H1 (cell line): ENCODE measurements around the gene ADAM19. TPM values are rescaled to one million over a fixed set of nuclear protein-coding genes. Genes with fewer than 3 reads are reported as not detected.

ENCODE experiments used
- CTCF ChIA-PET: fragments of 300-600 bp; sonication (Branson Sonifier 250); formaldehyde crosslinking; loops from one replicate; lab custom pipeline; 2021; ENCODE audit not compliant: partially characterized antibody; lab: Charles Lee
- POLR2A ChIA-PET: fragments of 300-600 bp; sonication (Branson Sonifier 250); formaldehyde crosslinking; loops from one replicate; lab custom pipeline; 2021; ENCODE audit warnings: inconsistent platforms; ENCODE audit not compliant: partially characterized antibody; lab: Charles Lee
- DNase-seq, 2 experiments: peaks; one replicate each; pipeline versions ENCODE4 v3.0.0 to v3.0.0-alpha.2; 2010 to 2022; ENCODE audit warnings: low spot score in 2 of 2, low read depth in 1 of 2, mixed read lengths in 1 of 2
- FAIRE-seq: peaks from 2 replicates; lab custom pipeline; 2011; peaks lifted over from hg19 to GRCh38; lab: Jason Lieb, UNC
- H2AFZ ChIP-seq: 2 replicates; pipeline ENCODE4 v1.8.1; 2012; ENCODE audit warnings: low read length, inconsistent platforms
- H2AK5ac ChIP-seq: 2 replicates; pipeline ENCODE4 v1.6.1; 2013; ENCODE audit warnings: low read depth, low read length
- H2BK120ac ChIP-seq: replicated peaks from 2 replicates; pipeline ENCODE3; 2013; ENCODE audit warnings: low read depth, low read length, inconsistent platforms
- H2BK12ac ChIP-seq: 2 replicates; pipeline ENCODE4 v1.6.1; 2013; ENCODE audit warnings: low read depth, low read length
- H2BK15ac ChIP-seq: 2 replicates; pipeline ENCODE4 v1.6.1; 2013; ENCODE audit warnings: low read length
- H2BK20ac ChIP-seq: 2 replicates; pipeline ENCODE4 v1.6.1; 2013; ENCODE audit warnings: low read length
- H2BK5ac ChIP-seq: 2 replicates; pipeline ENCODE4 v1.6.1; 2013; ENCODE audit warnings: low read depth, low read length
- H3K14ac ChIP-seq: 2 replicates; pipeline ENCODE4 v1.6.1; 2013; ENCODE audit warnings: inconsistent platforms; ENCODE audit not compliant: insufficient read length
- H3K18ac ChIP-seq: 2 replicates; pipeline ENCODE4 v1.6.1; 2013; ENCODE audit warnings: low read length; ENCODE audit errors: extremely low read depth
- H3K23ac ChIP-seq: 2 replicates; pipeline ENCODE4 v1.6.1; 2013; ENCODE audit warnings: inconsistent platforms; ENCODE audit not compliant: insufficient read length
- H3K23me2 ChIP-seq: 2 replicates; pipeline ENCODE4 v1.6.1; 2013; ENCODE audit warnings: low read depth, low read length
- H3K27ac ChIP-seq: 2 replicates; pipeline ENCODE4 v1.6.1; 2011; ENCODE audit warnings: low read depth, low read length, inconsistent platforms
- H3K27me3 ChIP-seq, 4 experiments: replicated peaks in 1 of 4; 1 replicate in 1 of 4; 2 replicates in 3 of 4; pipeline versions ENCODE4 v1.6.1 to v1.8.1; 2011 to 2013; ENCODE audit warnings: low read length in 3 of 4, mild to moderate bottlenecking in 3 of 4, inconsistent platforms in 2 of 4, mixed read lengths in 2 of 4, moderate library complexity in 1 of 4; ENCODE audit not compliant: control insufficient read depth in 3 of 4, insufficient read depth in 3 of 4; ENCODE audit errors: extremely low read depth in 1 of 4
- H3K36me3 ChIP-seq, 4 experiments: 2 replicates each; pipeline versions ENCODE4 v1.6.1 to v1.8.1; 2011 to 2013; ENCODE audit warnings: mild to moderate bottlenecking in 4 of 4, low read length in 3 of 4, moderate library complexity in 2 of 4, control low read depth in 1 of 4, inconsistent platforms in 1 of 4; ENCODE audit not compliant: insufficient read depth in 4 of 4, control insufficient read depth in 2 of 4
- H3K4ac ChIP-seq: replicated peaks from 2 replicates; pipeline ENCODE3; 2013; ENCODE audit warnings: low read length, low read depth, mixed read lengths, inconsistent platforms; ENCODE audit not compliant: insufficient read length
- H3K4me1 ChIP-seq, 4 experiments: replicated peaks in 1 of 4; 1 replicate in 1 of 4; 2 replicates in 3 of 4; pipeline versions ENCODE4 v1.6.1 to v1.8.1; 2011 to 2013; ENCODE audit warnings: low read length in 3 of 4, inconsistent platforms in 2 of 4, mixed read lengths in 1 of 4; ENCODE audit not compliant: insufficient read depth in 4 of 4, control insufficient read depth in 3 of 4
- H3K4me2 ChIP-seq, 2 experiments: 2 replicates each; pipeline versions ENCODE4 v1.6.1 to v1.8.1; 2011 to 2013; ENCODE audit warnings: low read depth in 2 of 2, low read length in 2 of 2, control low read depth in 1 of 2, inconsistent platforms in 1 of 2, mild to moderate bottlenecking in 1 of 2; ENCODE audit not compliant: insufficient read depth in 1 of 2
- H3K4me3 ChIP-seq, 4 experiments: fragments of 200-600, 300-600 bp in 1 of 4; sonication (generic), shearing (Covaris generic), sonication (Bioruptor Twin) in 1 of 4; 2 replicates each; pipeline versions ENCODE4 v1.5.1 to v1.8.1; 2011 to 2016; ENCODE audit warnings: low read length in 4 of 4, low read depth in 3 of 4, control low read depth in 2 of 4, inconsistent platforms in 2 of 4, mild to moderate bottlenecking in 2 of 4, mixed read lengths in 1 of 4, moderate library complexity in 1 of 4; ENCODE audit not compliant: insufficient read depth in 2 of 4; ENCODE audit errors: extremely low read depth in 1 of 4
- H3K56ac ChIP-seq: replicated peaks from 2 replicates; pipeline ENCODE3; 2013; ENCODE audit warnings: low read depth, mild to moderate bottlenecking, mixed read lengths, low read length, inconsistent platforms; ENCODE audit not compliant: insufficient read length
- H3K79me1 ChIP-seq: 2 replicates; pipeline ENCODE4 v1.6.1; 2013; ENCODE audit warnings: low read depth, low read length, control low read depth
- H3K79me2 ChIP-seq, 2 experiments: 2 replicates each; pipeline versions ENCODE4 v1.6.1 to v1.8.1; 2012 to 2013; ENCODE audit warnings: low read length in 2 of 2, mild to moderate bottlenecking in 2 of 2, inconsistent platforms in 1 of 2; ENCODE audit not compliant: insufficient read depth in 2 of 2, control insufficient read depth in 1 of 2
- H3K9ac ChIP-seq, 4 experiments: replicated peaks in 1 of 4; 1 replicate in 1 of 4; 2 replicates in 3 of 4; pipeline versions ENCODE4 v1.6.1 to v1.8.1; 2011 to 2013; ENCODE audit warnings: low read depth in 3 of 4, low read length in 3 of 4, control low read depth in 2 of 4, mild to moderate bottlenecking in 2 of 4, moderate library complexity in 2 of 4, inconsistent platforms in 1 of 4; ENCODE audit errors: extremely low read depth in 1 of 4
- H3K9me3 ChIP-seq, 2 experiments: 2 replicates each; pipeline versions ENCODE4 v1.6.1 to v1.8.1; 2012 to 2013; ENCODE audit warnings: mild to moderate bottlenecking in 2 of 2, moderate library complexity in 2 of 2, control low read depth in 1 of 2, inconsistent platforms in 1 of 2, low read depth in 1 of 2, low read length in 1 of 2, mixed read lengths in 1 of 2; ENCODE audit not compliant: insufficient read depth in 2 of 2
- H4K20me1 ChIP-seq, 2 experiments: replicated peaks in 1 of 2; 2 replicates each; pipeline versions ENCODE3 to v1.8.1; 2011 to 2013; ENCODE audit warnings: inconsistent platforms in 2 of 2, low read length in 2 of 2, mild to moderate bottlenecking in 1 of 2; ENCODE audit not compliant: insufficient read depth in 2 of 2, control insufficient read depth in 1 of 2
- H4K5ac ChIP-seq: 2 replicates; pipeline ENCODE4 v1.6.1; 2013; ENCODE audit warnings: low read length, low read depth, mixed read lengths, inconsistent platforms; ENCODE audit not compliant: insufficient read length
- H4K8ac ChIP-seq: 2 replicates; pipeline ENCODE4 v1.8.0; 2013; ENCODE audit warnings: mild to moderate bottlenecking, moderate library complexity, low read length, inconsistent platforms; ENCODE audit not compliant: insufficient read depth; ENCODE audit errors: extremely low read depth
- H4K91ac ChIP-seq: replicated peaks from 2 replicates; pipeline ENCODE3; 2013; ENCODE audit warnings: low read length, mixed read lengths, inconsistent platforms; ENCODE audit not compliant: insufficient read length
- GABPA ChIP-seq: IDR thresholded peaks from 2 replicates; pipeline ENCODE4 v1.6.1; 2011; ENCODE audit warnings: mild to moderate bottlenecking, low read length, moderate library complexity, borderline replicate concordance; ENCODE audit not compliant: insufficient read depth
- NANOG ChIP-seq: IDR thresholded peaks from 2 replicates; pipeline ENCODE4 v1.6.1; 2011; ENCODE audit warnings: low read length, low read depth, mild to moderate bottlenecking, inconsistent platforms; ENCODE audit not compliant: insufficient read depth, poor library complexity, severe bottlenecking
- SIX5 ChIP-seq: IDR thresholded peaks from 2 replicates; pipeline ENCODE4 v1.6.1; 2011; ENCODE audit warnings: mild to moderate bottlenecking, low read depth, low read length
- WGBS, 2 experiments: shearing (Covaris generic) in 1 of 2; methylation state at CpG; one replicate each; pipeline versions ENCODE4 v1.1.6 to v1.1.7; 2013 to 2015; ENCODE audit warnings: low lambda C conversion rate in 2 of 2, mixed read lengths in 2 of 2, inconsistent platforms in 1 of 2, low coverage in 1 of 2, missing lambda C conversion rate in 1 of 2; ENCODE audit not compliant: insufficient replicate concordance in 2 of 2, insufficient coverage in 1 of 2, insufficient read length in 1 of 2; ENCODE audit errors: extremely low coverage in 1 of 2, missing lambda C conversion rate in 1 of 2; 5-methylcytosine and 5-hydroxymethylcytosine counted together
- polyA plus RNA-seq, 7 experiments: library from polyadenylated mRNA; depleted of rRNA in 3 of 7; stranded (reverse) in 5 of 7; unstranded in 2 of 7; fragments of >200 nt in 5 of 7; fragments of 200-250 nt in 2 of 7; gene quantifications; 1 replicate in 5 of 7; 2 replicates in 1 of 7; 4 replicates in 1 of 7; pipeline versions ENCODE4 v1.2.1 to v1.2.3, GENCODE V29; 2011 to 2013; ENCODE audit warnings: missing spikeins in 2 of 7, mixed read lengths in 2 of 7
- total RNA-seq: library from RNA; stranded (reverse); fragmentation: NEBNext Ultra II Directional; extraction: Animal tissue kit (Norgen Biotek cat#: 25700); gene quantifications from 2 replicates; pipeline ENCODE4 v1.2.1, GENCODE V29; 2021

The ADAM19 gene
- total and polyA plus RNA-seq, 2 of the 8 experiments (the other 6 are each of a cell fraction or from before 2014, with no cell fraction given) = 6.5 to 22.7 TPM

DNA sequence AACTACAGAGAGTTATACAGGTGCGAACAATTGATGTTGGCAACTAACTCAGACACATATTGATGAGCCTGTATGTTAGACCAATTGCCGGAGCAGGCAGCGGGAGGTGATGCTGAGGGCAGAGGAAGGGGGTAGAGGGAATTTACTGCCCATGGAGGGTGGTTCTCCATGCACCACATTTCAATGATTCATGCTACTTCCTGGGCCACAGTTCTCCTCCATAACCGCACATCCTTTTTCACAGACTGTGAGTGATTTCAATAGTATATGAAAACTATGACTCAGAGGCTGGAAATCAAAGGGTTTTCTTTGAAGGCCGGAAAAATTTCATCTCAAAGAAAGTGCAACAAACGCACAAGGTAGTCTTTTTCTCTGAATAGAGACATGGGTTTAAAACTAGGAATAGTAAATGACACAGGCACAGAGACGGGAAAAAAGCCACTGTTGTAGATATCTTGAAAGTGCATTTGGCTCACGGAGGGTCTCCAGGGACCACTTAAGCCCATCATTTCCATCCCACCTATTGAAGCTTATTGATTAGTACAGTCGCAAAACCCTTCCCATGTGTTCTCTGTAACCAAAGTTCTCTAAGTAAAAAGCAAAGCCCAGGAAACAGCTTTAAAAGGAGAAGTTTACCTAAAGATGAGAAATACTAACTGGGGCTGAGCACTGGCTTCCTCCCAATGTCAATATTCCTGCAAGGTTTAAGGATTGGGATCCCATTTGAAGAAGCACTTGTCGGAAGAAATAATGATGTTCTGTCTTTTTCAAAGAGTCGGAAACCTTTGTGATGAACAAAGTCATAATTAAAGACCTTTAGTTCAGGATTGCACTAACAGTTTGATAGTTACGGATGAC lies 28.0 kb upstream of the ADAM19 start:
- WGBS, 2 experiments = 88% methylated on average over 12 of the region's 12 CpGs; no CpG with 5 or more reads in 1 of the 2 experiments
- H3K27ac ChIP-seq = no peak overlapping the region

More for the DNA sequence above, 28.0 kb upstream of the ADAM19 start:
- Histone ChIP-seq H3K23me2 (0 out of 2 replicates have a peak, but pooled peaks cover 2% of the 10 kb centered on the region), H2BK20ac (no peak overlapping the region), H4K5ac (no peak overlapping the region), H4K8ac (no peak overlapping the region), H2AFZ (no peak overlapping the region), H3K14ac (no peak overlapping the region), H2AK5ac (no peak overlapping the region), H3K56ac (no peak overlapping the region), H3K36me3 (no peaks in the 10 kb centered on the region), H3K23ac (no peak overlapping the region), H2BK15ac (no peak overlapping the region), H3K79me2 (no peaks in the 10 kb centered on the region), H3K4me2 (no peak overlapping the region), H3K18ac (no peak overlapping the region), H3K9me3 (no peaks in the 10 kb centered on the region), H4K91ac (no peak overlapping the region), H3K9ac (no peak overlapping the region), H4K20me1 (no peaks in the 10 kb centered on the region), H2BK12ac (no peak overlapping the region), H3K4me3 (no peak overlapping the region), H3K4ac (no peak overlapping the region), H3K4me1 (no peaks in the 10 kb centered on the region), H2BK5ac (no peak overlapping the region), H2BK120ac (no peak overlapping the region), H3K27me3 (no peaks in the 10 kb centered on the region), H3K79me1 (no peaks in the 10 kb centered on the region)
- TF ChIP-seq GABPA (no peak), SIX5 (no peak), NANOG (no peak)
- ChIA-PET CTCF (no interaction called here), POLR2A (no interaction called here)
- DNase-seq = no peak
- FAIRE-seq = no peak
